Measurements from ENCODE around the gene AP1S3. TPM values are rescaled to one million over a fixed set of nuclear protein-coding genes. Genes with fewer than 3 reads are reported as not detected.

The AP1S3 gene
- total RNA-seq, 1 donor from 2014 or later, result 18.0 TPM

DNA sequence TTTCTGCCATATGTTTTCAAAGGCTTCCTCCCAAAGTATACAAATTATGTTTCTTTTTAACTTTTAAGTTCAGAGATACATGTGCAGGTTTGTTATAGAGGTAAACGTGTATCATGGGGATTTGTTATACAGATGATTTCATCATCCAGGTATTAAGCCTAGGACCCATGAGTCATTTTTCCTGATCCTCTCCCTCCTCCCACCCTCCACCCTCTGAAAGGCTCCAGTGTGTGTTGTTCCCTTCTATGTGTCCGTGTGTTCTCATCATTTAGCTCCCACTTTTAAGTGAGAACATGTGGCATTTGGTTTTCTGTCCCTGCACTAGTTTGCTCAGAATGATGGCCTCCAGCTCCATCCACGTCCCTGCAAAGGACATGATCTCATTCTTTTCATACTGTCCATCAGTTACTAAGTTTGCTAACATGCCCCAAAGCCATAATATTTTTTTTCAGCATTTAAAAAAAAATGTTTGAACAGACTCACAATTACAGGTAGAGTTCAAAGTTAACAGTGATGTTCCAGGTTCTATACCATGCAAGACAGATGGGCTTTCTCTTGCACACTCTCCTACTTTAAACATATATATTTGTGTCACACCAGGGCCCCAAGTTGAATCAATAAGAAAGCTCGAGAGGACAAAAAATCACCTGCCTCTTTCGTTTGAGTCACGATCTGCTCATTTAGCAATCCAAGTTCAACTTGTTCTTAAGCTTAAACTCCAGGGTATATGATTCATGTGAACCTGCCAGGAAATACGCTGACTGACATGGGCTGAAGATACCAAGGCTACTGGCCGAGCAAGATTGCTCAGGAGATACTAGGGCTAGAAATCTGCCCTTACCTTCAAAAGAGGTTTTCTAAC is 77.6 kb downstream of the AP1S3 start:
- no peaks in the 10 kb centered on the region for H3K27me3 Mint-ChIP-seq (ENCODE audit: low read depth)
- H3K4me3 Mint-ChIP-seq, result no peak overlapping the region
- TF ChIP-seq, protein P1, sequence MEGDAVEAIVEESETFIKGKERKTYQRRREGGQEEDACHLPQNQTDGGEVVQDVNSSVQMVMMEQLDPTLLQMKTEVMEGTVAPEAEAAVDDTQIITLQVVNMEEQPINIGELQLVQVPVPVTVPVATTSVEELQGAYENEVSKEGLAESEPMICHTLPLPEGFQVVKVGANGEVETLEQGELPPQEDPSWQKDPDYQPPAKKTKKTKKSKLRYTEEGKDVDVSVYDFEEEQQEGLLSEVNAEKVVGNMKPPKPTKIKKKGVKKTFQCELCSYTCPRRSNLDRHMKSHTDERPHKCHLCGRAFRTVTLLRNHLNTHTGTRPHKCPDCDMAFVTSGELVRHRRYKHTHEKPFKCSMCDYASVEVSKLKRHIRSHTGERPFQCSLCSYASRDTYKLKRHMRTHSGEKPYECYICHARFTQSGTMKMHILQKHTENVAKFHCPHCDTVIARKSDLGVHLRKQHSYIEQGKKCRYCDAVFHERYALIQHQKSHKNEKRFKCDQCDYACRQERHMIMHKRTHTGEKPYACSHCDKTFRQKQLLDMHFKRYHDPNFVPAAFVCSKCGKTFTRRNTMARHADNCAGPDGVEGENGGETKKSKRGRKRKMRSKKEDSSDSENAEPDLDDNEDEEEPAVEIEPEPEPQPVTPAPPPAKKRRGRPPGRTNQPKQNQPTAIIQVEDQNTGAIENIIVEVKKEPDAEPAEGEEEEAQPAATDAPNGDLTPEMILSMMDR (IDR thresholded peaks at IDR 0.05; ENCODE audit: unreplicated experiment), result no peak
- no peaks in the 10 kb centered on the region for H3K36me3 Mint-ChIP-seq
- peaks cover 28% of the 10 kb centered on the region for H3K4me1 Mint-ChIP-seq
- no peaks in the 10 kb centered on the region for H3K9me3 Mint-ChIP-seq
- peak overlapping the region; percentile 87 for H3K27ac Mint-ChIP-seq
- no peak for DNase-seq (ENCODE audit: low spot score in 2 of 2, unreplicated experiment in 2 of 2)

DNA sequence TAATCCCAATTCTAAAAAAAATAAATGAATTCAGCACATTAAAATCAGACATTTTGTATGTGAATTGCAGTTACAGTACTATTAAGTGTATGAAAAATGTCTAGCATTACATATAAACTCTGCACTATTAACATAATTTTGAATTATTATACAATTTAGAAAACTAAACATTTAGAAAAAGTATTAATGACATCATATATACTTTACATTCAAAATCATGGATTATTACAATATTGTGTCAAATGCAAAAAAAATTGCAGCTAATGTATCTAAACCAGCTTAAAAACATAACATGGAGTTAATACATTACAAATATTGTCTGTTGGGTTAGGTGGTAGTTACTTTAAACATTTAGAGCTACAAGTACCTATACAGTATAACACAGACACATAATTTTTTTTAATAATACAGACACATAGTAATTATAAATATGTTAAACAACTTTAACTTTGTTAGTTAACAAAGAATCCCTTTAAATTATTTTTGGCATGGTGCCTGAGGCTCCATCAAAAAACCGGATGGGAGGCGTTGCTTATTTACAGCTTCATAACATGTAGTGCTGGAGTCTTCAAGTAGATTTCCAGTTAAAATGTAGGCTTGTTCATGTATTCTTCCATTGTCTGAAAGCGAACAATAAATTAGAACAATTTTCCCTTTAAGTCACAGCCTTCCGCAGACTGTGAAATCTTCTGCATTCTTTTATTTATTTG is 79.1 kb downstream of the AP1S3 start:
- peaks cover 28% of the 10 kb centered on the region for H3K4me1 Mint-ChIP-seq
- peak overlapping the region; percentile 87 for H3K27ac Mint-ChIP-seq
- H3K4me3 Mint-ChIP-seq, result no peak overlapping the region
- no peaks in the 10 kb centered on the region for H3K9me3 Mint-ChIP-seq
- no peaks in the 10 kb centered on the region for H3K27me3 Mint-ChIP-seq (ENCODE audit: low read depth)
- H3K36me3 Mint-ChIP-seq, result no peaks in the 10 kb centered on the region
- no peak for DNase-seq (ENCODE audit: low spot score in 2 of 2, unreplicated experiment in 2 of 2)
- TF ChIP-seq, protein P1 (IDR thresholded peaks at IDR 0.05; ENCODE audit: unreplicated experiment), result no peak

DNA sequence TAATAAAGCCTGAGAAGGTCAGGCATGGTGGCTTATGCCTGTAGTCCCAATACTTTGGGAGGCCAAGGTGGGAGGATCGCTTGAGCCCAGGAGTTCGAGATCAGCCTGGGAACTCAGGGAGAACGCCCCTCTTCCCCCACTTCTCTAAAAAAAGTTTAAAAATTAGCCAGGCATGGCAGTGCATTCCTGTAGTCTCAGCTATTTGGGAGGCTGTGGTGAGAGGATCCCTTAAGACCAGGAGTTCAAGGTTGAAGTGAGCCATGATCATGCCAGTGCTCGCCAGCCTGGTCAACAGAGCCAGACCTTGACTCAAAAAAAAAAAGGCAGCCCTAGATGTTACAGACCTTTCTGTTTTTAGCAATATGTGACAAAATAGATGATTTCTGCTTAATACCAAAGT is 83.4 kb downstream of the AP1S3 start:
- Mint-ChIP-seq H3K27ac (no peak overlapping the region), H3K9me3 (no peaks in the 10 kb centered on the region), H3K4me1 (peaks cover 11% of the 10 kb centered on the region), H3K4me3 (no peak overlapping the region), H3K27me3 (ENCODE audit: low read depth) (no peaks in the 10 kb centered on the region), H3K36me3 (no peaks in the 10 kb centered on the region)
- DNase-seq (ENCODE audit: low spot score in 2 of 2, unreplicated experiment in 2 of 2), result no peak
- TF ChIP-seq, protein P1 (IDR thresholded peaks at IDR 0.05; ENCODE audit: unreplicated experiment), result no peak

DNA sequence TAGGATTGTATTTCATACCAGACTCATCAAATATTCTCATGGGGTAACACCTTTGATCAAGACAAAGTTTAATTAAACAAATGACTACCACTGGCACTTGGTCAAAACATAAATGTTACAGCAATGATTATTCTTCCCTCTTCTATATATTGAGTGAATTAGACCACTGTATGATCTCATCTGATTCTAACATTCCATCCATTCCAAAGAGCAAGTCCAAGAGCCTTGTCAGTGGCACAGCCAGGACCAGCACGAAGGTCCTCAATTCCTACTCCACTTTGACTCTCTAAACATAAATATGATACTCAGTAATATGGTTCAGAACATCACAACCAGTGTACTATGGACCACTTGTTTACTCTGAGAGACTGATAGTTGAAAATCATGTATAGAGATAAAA is 86.4 kb downstream of the AP1S3 start:
- Mint-ChIP-seq H3K9me3 (no peaks in the 10 kb centered on the region), H3K4me3 (no peak overlapping the region), H3K36me3 (no peaks in the 10 kb centered on the region), H3K27ac (peak overlapping the region; percentile 13), H3K4me1 (peaks cover 19% of the 10 kb centered on the region), H3K27me3 (ENCODE audit: low read depth) (no peaks in the 10 kb centered on the region)
- TF ChIP-seq, protein P1 (IDR thresholded peaks at IDR 0.05; ENCODE audit: unreplicated experiment), result no peak
- no peak for DNase-seq (ENCODE audit: low spot score in 2 of 2, unreplicated experiment in 2 of 2)

DNA sequence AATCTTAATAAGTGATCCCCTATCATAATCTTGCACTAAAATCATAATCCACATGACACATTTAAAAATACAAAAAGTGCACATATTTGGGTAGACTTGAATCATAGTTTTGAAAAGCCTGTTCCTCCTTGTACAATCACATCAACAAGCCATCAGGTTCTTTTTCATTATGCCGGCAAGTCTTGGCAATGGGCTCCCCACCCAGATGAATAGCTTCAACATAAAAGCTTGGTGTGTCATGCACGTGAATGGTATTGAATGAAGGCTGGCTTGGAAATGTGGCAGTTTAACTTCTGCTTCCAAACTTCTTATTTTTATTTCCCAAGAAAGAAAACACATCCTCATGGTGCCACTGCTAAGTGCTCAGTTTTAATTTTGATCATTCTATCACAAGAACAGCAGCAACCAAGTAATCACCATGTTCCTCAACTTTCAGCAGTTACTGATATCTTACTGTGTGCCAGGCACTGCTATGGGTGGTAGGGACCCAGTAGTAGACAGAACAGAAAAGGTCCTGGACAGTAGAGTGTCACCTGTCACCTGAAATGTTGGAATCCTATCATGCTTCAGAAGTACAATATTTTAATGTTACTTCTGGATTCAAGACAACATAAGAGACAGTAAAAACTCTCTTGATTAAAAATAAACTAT is 89.9 kb downstream of the AP1S3 start:
- no peak overlapping the region for H3K4me3 Mint-ChIP-seq
- no peaks in the 10 kb centered on the region for H3K36me3 Mint-ChIP-seq
- TF ChIP-seq, protein P1 (IDR thresholded peaks at IDR 0.05; ENCODE audit: unreplicated experiment), result no peak
- H3K27me3 Mint-ChIP-seq (ENCODE audit: low read depth), result no peaks in the 10 kb centered on the region
- peaks cover 48% of the 10 kb centered on the region for H3K4me1 Mint-ChIP-seq
- H3K9me3 Mint-ChIP-seq, result no peaks in the 10 kb centered on the region
- DNase-seq (ENCODE audit: low spot score in 2 of 2, unreplicated experiment in 2 of 2), result no peak
- no peak overlapping the region for H3K27ac Mint-ChIP-seq
